SK-MEL-5 (cell line): ENCODE data around the gene SLCO2A1. TPM values are rescaled to one million over a fixed set of nuclear protein-coding genes. Genes with fewer than 3 reads are reported as not detected.

ENCODE experiments used
- DNase-seq: peaks from one replicate; pipeline ENCODE4 v3.0.0-alpha.2; 2016; ENCODE audit warnings: low read depth, low spot score
- in situ Hi-C: cut with HindIII; loops from 2 replicates; pipeline ENCODE4 v1.10.0; 2016; ENCODE audit warnings: low sequenced_read_pairs, high pct_unique_total_duplicates, low pct_unique_long_range_greater_than_20kb
- total RNA-seq: library from RNA; depleted of rRNA; stranded (reverse); fragments of >200 nt; shearing (Covaris generic); gene quantifications from 2 replicates; pipeline ENCODE4 v1.2.3, GENCODE V29; 2014

Gene SLCO2A1
- total RNA-seq, 1 experiment from 2014 or later = not detected

DNA sequence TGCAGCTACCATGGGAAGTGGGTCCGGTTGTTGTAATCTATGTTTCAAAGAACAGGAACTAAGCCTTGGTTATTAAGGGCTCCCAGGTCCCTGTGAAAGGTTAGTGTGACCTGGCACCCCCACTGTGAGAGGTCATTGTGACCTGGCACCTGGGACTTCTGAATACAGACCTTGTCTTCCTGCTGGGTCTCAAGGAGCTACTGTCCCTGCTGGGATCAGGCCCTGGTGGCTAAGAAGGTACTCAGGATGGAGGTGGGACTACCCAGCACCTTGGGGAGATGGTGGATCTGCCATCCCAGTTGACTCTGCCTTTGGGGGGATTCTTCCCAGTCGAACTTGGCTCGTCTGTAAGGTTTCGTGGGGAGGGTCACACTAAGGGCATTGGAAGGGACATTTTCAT is 10.3 kb upstream of the SLCO2A1 start:
- in situ Hi-C loops = no loop called here
- DNase-seq = no peak

- in situ Hi-C loops = no loop called here
- DNase-seq = peak; percentile 43
Observed at GRCh38 chr3:134039161-134039862, 9.6 kb upstream of the SLCO2A1 start.

DNA sequence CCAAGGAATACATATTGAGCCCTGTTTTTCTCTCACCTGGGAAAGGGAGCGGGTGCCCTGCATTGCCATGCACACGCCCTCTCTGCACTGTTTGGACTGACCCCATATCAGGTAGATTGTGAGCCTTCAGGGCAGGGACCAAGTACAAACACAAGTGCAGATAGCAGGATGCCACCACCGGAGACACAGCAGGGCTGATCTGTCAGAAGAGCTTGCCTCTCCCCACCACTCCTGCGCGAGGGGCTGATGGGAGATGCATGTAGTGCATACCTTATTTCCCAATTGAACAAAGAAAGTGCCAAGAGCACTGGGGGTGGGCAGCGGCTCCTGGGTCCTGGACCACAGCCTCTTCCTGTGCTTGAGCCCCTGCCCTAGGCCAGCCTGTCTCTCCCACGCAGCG is 9.0 kb upstream of the SLCO2A1 start:
- in situ Hi-C loops = no loop called here
- no peak for DNase-seq

- in situ Hi-C loops = no loop called here
- no peak for DNase-seq
Observed at GRCh38 chr3:134038071-134038491, 8.4 kb upstream of the SLCO2A1 start.

DNA sequence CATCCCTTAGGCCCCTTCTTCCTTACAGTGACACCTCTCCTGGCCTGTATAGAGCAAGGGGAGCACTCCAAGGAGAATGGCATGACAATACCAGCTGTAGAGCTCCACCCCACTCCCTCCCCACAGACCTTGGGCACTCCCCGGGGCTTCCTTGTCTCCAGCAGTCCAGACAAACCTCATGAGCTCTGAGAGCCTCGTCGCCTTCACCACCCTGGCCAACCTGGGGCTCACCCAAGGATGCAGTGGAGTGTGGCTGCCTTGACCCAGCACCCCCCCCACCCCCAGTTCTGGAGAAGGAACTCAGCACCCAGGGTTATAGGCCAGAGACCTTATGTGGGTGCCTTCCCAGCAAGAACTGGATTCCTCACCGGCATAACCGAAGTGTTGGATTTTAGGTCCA is 7.4 kb upstream of the SLCO2A1 start:
- in situ Hi-C loops = no loop called here
- DNase-seq = no peak

GRCh38 chr3:134036291-134036690 is 6.6 kb upstream of the SLCO2A1 start:
- in situ Hi-C loops = no loop called here

GRCh38 chr3:134035836-134036235 is 6.1 kb upstream of the SLCO2A1 start:
- DNase-seq = no peak
- in situ Hi-C loops = no loop called here

More at GRCh38 chr3:134036291-134036690, 6.6 kb upstream of the SLCO2A1 start:
- DNase-seq = no peak

GRCh38 chr3:134034005-134034785 is 4.5 kb upstream of the SLCO2A1 start:
- no peak for DNase-seq
- in situ Hi-C loops = no loop called here

- DNase-seq = no peak
- in situ Hi-C loops = no loop called here
Observed at GRCh38 chr3:134033315-134033996, 3.7 kb upstream of the SLCO2A1 start.

DNA sequence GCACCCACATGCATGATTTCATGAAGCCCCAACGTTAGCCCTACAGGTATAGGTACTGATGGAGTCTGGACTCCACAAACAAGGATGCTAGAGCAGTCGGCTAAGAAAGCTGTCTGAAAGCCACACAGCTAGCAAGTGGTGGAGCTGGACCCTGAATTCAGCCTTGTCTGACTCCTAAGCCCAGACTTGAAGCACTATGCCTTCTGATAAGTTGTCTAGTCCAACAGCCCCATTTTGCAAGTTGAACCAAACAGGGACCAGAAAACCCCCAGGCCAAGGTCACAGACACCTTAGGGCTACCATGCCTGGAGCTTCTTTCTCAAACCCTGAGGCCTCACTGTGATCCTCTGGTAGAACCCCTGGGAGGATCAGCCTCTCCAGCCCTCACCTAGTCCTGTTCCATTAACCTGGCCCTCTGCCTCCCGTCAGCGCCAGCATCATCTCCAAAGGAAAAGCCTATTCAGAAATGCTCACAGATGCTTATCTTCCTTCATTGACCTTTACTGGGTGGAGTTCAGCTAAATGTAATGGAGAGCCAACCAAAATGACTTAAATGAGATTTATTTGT is 1.7 kb upstream of the SLCO2A1 start:
- DNase-seq = no peak
- in situ Hi-C loops = no loop called here

DNA sequence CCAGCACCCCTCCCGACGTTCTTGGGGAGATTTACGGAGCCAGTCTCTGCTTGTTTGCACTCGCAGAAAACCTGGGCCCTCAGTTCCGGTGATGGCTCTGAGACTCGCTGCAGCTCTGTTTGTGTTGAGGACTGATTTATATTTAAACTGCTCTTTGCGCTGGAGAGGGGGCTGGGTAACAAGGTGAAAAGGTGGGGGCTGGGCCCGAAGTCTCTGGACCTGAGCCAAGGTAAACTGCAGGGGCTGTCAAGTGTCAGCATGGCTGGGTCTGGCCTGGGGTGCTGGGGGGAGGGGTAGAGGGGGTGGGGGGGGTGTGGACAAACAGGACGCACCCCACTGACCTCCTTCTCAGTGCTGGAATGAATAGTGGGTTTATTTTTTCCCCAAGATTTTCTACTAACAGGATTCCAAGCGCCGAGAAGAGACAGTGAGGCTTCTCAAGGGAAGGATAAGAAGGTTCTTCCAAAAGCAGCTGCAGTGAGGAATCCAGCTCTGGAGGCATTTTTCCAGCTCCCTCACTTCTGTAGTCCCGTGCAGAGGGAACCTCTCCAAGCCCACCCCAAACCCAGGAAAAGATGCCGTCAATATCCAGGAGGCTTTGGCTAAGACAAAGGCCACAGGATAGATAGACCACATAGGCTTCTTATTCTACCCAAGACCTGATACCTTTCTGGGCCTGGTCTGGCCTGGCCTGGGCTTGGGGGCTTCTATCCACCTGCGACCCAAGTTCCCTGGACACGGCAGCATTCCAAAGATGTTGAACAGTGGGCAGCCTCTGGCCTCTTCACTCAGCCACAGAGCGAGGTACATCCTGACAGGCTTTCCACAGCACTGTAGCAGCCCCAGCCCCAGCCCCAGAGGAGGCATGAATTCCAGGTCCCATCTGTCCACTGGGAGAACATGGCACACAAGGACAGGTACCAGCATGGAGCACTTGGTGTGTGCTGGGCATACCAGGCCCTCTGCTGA is 938 bp upstream of the SLCO2A1 start:
- no peak for DNase-seq
- in situ Hi-C loops = no loop called here

- in situ Hi-C loops = no loop called here
- DNase-seq = no peak
Observed at GRCh38 chr3:134029256-134029733, 430 bp downstream of the SLCO2A1 start.

DNA sequence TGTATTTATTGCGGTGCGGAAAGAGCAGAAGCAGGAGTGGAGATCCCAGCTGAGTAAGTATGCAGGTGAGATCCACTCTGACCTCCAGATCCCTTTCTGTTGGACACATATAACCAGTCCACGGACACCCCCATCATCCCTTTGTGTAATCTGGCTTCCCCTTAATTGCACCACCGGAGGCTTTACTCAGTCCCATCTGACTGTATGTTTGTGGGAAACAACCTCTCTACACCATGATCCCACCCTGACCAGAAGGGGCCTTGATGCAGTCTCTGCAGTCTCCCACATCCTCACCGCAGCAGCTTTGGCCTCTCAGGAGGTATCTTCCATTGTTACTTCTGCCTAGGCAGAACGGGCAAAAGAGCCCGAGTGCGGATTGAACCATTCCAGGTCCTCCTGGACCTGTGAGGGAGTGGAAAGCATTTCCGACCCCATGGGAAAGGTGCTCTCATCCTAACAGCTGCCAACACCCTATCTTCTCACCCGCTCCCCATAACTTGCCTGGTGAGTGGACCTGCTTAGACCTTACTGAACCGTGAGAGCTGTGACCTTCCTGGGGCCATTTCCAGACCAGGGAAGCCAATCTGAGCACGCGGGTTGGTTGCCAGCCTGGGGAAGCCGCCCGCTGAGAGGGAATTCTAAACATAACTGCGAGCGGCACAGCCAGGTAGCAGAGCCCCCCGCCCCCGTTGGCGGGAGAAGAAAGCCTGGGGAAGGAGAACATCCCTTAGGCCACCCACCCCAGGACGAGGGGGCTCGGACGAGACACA is 1.1 kb downstream of the SLCO2A1 start:
- DNase-seq = no peak
- in situ Hi-C loops = no loop called here

DNA sequence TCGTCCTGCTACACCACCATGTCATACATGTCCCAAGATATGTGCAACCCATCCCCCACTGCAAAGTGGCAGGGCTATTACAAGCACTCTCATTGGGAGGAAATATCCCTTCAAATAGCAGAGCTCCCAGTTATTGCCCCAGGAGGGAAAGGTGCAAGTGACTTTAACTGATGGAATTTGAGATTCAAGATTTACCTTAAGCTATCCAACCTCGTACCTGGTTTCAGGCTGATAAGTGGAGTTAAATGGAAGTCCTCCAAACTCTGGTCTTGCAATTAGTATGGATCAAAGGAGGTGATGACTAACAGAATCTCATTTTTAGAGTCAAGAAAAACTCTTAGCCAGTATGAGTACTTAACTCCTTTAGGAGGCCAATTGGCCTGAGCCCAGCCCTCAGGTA is 2.1 kb downstream of the SLCO2A1 start:
- in situ Hi-C loops = no loop called here
- no peak for DNase-seq

- in situ Hi-C loops = no loop called here
- DNase-seq = no peak
Observed at GRCh38 chr3:134020135-134020680, 9.5 kb downstream of the SLCO2A1 start.

DNA sequence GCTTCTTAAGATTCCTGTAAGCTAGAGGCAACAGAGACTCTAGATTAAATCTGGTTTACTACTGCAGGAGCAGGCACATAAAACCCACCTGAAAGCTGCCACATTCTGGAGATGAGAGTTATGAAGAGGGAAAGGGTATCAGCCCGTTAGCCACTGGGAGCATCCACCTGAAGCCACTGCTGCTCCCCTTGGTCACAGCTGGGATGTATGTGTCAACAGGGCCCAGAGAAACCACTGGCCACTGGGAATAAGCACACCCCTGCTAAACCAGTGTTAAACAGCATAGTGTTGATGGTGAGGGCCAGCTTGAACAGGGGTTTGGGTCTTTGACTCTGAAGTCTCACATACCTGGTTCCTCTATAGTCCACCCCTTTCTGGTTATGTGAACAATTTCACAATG is 10.9 kb downstream of the SLCO2A1 start:
- in situ Hi-C loops = no loop called here
- no peak for DNase-seq
